HT1080 (cell line): ENCODE results near the gene BAHCC1. TPM values are rescaled to one million over a fixed set of nuclear protein-coding genes. Genes with fewer than 3 reads are reported as not detected.
A peak's percentile ranks its signal among the peaks of the same experiment; 100 is the strongest.

ENCODE experiments used
- DNase-seq: peaks from one replicate; pipeline ENCODE4 v3.0.0-alpha.2; 2015; ENCODE audit warnings: low read depth
- small RNA-seq: library from RNA; depleted of rRNA; stranded (forward); fragments of <200 nt; gene quantifications from one replicate; pipeline ENCODE3, GENCODE V24; 2014
- total RNA-seq: library from RNA; depleted of rRNA; stranded (reverse); fragments of >200 nt; shearing (Covaris generic); gene quantifications from 2 replicates; pipeline ENCODE4 v1.2.3, GENCODE V29; 2014; rRNA removed

The BAHCC1 gene
- total RNA-seq, 1 experiment from 2014 or later, result 0.43 TPM

DNA sequence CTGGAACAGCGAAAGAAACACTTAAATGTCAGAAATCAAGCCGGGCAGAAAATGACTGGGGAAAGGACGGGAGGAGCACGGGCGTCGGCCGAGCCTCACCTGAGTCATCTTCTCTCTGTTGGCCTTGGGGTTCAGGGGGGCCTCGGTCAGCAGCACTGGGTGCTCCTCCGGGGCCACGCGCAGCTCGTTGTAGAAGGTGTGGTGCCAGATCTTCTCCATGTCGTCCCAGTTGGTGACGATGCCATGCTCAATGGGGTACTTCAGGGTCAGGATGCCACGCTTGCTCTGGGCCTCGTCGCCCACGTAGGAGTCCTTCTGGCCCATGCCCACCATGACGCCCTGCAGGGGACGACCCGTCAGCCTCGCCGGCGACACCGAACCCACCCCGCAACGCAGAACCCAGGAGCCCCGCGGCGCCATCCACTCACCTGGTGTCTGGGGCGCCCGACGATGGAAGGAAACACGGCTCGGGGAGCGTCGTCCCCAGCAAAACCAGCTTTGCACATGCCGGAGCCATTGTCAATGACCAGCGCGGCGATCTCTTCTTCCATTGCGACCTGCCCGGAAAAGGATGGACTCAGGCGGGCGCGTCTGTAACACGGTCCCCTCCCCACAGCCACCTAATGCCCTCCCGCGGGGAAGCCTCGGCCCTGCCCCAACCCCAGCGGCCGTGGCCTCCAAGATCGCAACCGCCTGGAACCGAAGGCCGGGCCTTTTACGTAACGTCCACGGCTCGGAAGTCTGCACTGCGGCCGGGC lies 116.7 kb downstream of the BAHCC1 start:
- peak; percentile 56 for DNase-seq

DNA sequence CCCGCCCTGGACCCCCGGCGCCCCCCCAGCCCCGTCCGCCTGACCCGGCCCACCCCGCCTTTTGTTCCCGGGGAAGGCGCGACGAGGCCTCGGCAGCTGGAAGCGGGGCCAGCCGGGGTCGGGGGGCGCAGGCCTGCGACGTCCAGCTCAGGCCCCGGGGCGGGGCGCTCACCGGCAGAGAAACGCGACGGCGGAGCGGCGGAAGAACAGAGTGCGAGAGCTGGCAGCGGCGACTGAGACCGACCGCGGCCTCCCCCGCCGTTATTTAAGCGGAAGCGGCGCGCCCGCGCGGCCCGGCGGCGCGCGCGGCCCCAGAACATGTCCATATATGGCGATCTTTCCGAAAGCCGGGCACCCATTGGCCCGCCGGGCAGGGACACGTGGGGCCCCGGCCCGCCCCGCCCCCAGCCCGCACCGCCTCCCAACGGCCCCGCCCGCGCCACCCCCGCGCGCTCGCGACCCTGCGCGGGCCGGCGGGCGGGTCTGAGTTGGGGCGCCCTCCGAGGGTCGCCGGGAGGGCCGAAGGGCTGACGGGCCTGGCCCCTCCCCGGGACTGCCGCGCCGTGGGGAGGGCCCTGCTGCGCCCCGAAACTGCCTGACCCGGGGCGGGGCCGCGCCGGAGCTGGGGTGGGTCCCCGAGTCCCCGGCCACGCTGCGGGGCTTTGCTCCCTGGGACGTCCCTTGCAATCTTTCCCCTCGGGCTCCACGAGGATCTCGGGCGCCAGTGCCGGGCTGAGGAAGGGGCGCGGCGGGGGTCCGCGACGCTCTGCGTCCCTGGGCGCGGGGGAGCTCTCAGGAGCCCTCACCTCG lies 117.5 kb downstream of the BAHCC1 start, which contains the start of gene ACTG1:
Gene ACTG1 (minus strand): TSS at position 238 of the 810 bp plus-strand sequence. CDS start 445 bp downstream, outside the sequence.
- DNase-seq, result peak; percentile 90

DNA sequence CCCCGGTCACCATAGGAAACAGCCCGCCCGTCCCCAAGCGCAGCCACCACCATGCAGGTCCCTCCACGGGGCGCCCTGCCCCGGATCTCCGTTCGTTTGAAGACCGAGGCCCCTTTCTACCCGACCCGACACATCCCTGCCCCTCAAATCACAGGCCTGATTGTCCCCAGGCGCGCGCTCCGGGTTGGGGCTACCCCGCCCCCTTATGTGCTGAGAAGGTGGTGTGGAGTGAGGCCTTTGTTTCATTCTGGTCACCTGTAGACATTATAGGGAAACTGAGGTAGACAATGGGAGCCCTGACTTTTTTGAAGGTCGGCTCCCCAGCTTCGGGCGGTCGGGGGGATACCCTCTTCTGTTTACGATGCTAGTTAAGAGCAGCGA lies 118.1 kb downstream of the BAHCC1 start:
- DNase-seq, result peak; percentile 81

DNA sequence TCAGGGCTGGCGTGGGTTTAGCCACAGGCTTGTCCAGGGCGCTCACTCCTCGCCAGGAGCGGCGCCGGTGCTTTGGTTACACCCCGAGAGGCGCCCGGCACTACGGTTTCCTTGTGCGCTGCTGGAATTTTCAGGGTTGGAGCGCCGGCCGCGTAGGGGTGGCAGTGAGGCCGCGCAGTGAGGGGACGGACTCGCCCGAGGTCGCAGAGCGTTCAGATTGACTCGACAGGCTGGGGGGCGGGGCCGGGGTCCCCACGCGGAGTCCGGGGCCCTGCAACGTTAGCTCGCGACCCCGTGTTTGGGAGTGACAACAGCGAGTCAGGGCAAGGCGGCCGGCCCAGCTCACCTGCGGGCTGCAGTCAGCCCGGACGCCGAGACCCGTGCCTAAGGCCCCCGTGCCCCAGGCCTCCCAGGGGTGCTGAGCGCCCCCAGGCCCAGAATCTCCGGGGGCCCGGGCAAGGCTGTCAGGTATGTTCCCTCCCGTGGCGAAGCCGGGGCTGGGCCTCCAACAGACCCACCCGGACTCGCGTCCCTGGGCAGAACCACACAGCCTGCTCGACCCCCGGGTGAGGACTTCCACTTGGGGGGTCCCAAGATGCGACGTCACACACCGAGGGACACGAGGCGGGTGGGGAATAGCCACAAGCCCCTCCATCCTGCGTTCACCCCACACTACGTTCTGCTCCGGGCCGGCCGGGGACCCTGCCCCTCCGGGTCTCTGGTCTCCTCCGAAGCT lies 118.7 kb downstream of the BAHCC1 start:
- DNase-seq, result peak; percentile 71

DNA sequence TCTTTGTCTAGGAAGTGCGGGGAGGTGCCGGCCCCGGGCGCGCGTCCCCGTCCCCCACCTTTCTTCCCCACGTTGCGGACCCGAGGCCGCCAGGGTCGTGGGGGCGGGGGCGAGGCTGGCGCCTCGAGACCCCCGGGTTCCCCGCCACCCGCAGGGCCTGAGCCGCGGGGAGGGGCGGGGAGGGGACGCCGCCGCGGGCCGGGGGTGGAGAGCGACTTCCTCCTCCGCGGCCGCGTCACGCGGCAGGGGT lies 119.2 kb downstream of the BAHCC1 start:
- DNase-seq, result no peak

DNA sequence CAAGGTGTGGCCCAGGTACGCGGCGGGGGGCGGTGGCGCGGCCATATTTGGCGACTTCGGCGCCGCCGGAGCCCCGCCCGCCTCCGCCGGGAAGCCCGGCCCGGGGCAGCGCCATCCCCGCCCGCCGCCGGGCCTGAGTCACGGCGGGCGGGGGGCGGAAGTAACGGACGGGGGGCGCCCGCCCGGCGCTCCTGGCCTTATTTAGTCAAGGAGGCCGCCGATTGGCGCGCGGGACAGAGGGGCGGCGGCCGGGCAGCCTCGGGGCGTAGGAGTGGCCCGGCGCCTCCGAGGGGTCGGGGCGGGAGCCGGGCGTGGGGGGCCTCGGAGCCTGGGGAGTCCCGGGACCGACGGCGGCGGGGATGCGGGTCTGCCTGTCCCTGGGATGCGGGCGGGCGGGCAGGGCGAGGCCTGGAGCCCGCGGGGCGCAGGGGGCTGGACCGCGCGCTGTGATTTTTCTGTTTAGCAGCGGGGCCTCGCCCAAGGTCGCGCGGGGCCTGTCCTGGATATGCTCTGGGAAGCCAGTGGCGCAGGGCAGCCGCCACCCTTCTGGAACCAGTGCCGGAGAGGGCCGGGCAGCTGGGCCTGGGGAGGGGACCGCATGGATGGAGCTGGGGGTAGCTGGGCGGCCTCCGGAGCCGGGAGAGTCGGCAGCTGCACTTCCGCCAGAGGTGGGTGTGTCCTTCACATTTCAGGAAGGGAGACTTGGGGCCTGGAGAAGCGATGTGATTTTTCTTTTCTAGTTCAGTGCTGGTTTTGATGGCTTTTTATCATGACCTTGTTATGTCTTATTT lies 119.7 kb downstream of the BAHCC1 start:
- peak; percentile 83 for DNase-seq

DNA sequence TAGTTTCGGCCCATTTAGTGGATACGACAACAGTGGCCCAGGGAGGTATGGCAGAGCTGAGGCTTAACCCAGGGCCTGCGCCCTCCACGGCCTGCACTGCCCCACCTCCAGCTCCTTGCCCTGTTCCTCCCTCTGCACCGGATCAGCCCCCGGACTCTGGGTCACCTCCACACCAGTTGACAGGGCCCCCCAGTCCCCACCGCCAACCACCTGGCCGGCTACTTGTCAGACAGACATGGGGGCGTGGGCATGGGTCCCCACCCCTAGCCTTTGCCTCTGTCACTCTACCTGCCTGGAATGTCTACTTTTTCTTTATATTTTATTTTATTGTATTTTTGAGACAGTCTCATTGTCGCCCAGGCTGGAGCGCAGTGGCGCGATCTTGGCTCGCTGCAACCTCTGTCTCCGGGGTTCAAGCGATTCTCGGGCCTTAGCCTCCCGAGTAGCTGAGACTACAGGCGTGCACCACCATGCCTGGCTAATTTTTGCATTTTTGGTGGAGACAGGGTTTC lies 120.3 kb downstream of the BAHCC1 start:
- DNase-seq, result no peak

Small RNA genes lying within 50 kb of the gene (small RNA-seq; reads per million reads assigned to genes)
- gene MIR3186 (not detected), gene MIR4740 (not detected)

Other genes with a start within 250 kb of the BAHCC1 start
- not detected in 2 replicates for gene PVALEF, start 229.9 kb upstream of the BAHCC1 start, total RNA-seq
- 0.02 and 0.03 TPM in 2 replicates for gene AATK, start 229.2 kb upstream of the BAHCC1 start, total RNA-seq
- gene CEP131, start 172.5 kb upstream of the BAHCC1 start, total RNA-seq, result 10.4 and 11.3 TPM in 2 replicates
- 10.1 and 17.3 TPM in 2 replicates for gene TEPSIN, start 156.4 kb upstream of the BAHCC1 start, total RNA-seq
- gene NDUFAF8, start 156.1 kb upstream of the BAHCC1 start, total RNA-seq, result 122 and 171 TPM in 2 replicates
- gene SLC38A10, start 100.2 kb upstream of the BAHCC1 start, total RNA-seq, result 37.1 and 44.6 TPM in 2 replicates
- 4,314 and 7,335 TPM in 2 replicates for gene ACTG1, start 117.3 kb downstream of the BAHCC1 start, total RNA-seq
- 0.37 and 0.40 TPM in 2 replicates for gene FSCN2, start 132.9 kb downstream of the BAHCC1 start, total RNA-seq
- 28.7 and 31.6 TPM in 2 replicates for gene FAAP100, start 156.9 kb downstream of the BAHCC1 start, total RNA-seq
- 65.3 and 83.9 TPM in 2 replicates for gene NPLOC4, start 241.7 kb downstream of the BAHCC1 start, total RNA-seq
- gene TSPAN10, start 241.7 kb downstream of the BAHCC1 start, total RNA-seq, result 1.4 and 2.2 TPM in 2 replicates